Esophagus muscularis mucosa (tissue), 2 donors: Measurements from ENCODE around the gene UBE2V1.

ENCODE experiments used
- POLR2A ChIP-seq: fragments of 450-650 bp; IDR thresholded peaks from one replicate; pipeline ENCODE4 v1.6.1; 2017; ENCODE audit warnings: antibody characterized with exemption, moderate library complexity, mild to moderate bottlenecking, low read depth
- POLR2AphosphoS5 ChIP-seq, 2 donors: sonication (generic); formaldehyde crosslinking; IDR thresholded peaks; one replicate each; pipeline ENCODE4 v1.6.1; 2017; ENCODE audit warnings: antibody characterized with exemption in 2 of 2

DNA sequence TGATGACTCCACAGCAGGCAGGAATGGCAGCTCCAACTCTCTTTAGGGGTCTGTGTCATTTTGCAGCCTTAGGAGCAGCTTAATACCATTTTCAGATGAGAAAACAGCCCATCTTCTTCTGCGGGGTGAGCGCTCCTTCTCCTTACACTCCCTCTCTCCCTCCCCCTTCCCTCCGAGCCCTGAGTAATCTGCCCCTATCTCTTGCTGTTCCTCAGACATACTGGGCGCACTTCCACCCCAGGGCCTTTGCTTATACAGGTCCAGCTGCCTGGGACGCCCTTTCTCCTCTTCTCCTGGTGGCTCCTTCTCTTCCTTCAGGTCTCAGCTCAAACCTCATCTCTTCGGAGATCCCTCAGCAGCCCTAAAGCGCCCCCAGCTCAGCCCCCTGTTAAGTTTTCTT lies 75.4 kb downstream of the UBE2V1 start:
- no peak for TF ChIP-seq POLR2AphosphoS5 (IDR thresholded peaks at IDR 0.05)
- TF ChIP-seq POLR2A: no peak
